Measurements from ENCODE around the gene LETMD1. TPM values are rescaled to one million over a fixed set of nuclear protein-coding genes. Genes with fewer than 3 reads are reported as not detected.

Gene LETMD1
- polyA plus RNA-seq, 1 donor from 2014 or later, result 25.7 TPM

Other genes with a start within 250 kb of the LETMD1 start
- not detected for gene TMPRSS12, start 205.4 kb upstream of the LETMD1 start, polyA plus RNA-seq
- gene HIGD1C, start 95.8 kb upstream of the LETMD1 start, polyA plus RNA-seq, result 1.4 TPM
- gene SLC11A2, start 21.9 kb upstream of the LETMD1 start, polyA plus RNA-seq, result 8.2 TPM
- 4.6 TPM for gene CSRNP2, start 35.3 kb downstream of the LETMD1 start, polyA plus RNA-seq
- gene TFCP2, start 124.8 kb downstream of the LETMD1 start, polyA plus RNA-seq, result 10.3 TPM
- 3.2 TPM for gene POU6F1, start 169.7 kb downstream of the LETMD1 start, polyA plus RNA-seq
- 1,104 TPM for gene DAZAP2, start 190.5 kb downstream of the LETMD1 start, polyA plus RNA-seq
- 82.1 TPM for gene SMAGP, start 222.1 kb downstream of the LETMD1 start, polyA plus RNA-seq

Measured in IgD-negative memory B cell (primary cell).